Liver (tissue), 9 donors: ENCODE data around the gene HSPB2. TPM values are rescaled to one million over a fixed set of nuclear protein-coding genes. Genes with fewer than 3 reads are reported as not detected.

Experiments
- DNase-seq: peaks from one replicate; pipeline ENCODE4 v3.0.0-alpha.2; 2017; ENCODE audit warnings: low spot score
- H3K27ac ChIP-seq, 2 donors: one replicate each; pipeline ENCODE4 v1.7.0; 2013; ENCODE audit warnings: inconsistent platforms in 2 of 2, low read length in 2 of 2, control low read depth in 1 of 2, low read depth in 1 of 2, mild to moderate bottlenecking in 1 of 2
- H3K27me3 ChIP-seq, 4 donors: one replicate each; pipeline versions ENCODE4 v1.6.1 to v1.7.0; 2013; ENCODE audit warnings: low read length in 3 of 4, inconsistent platforms in 1 of 4, mild to moderate bottlenecking in 1 of 4, moderate library complexity in 1 of 4; ENCODE audit not compliant: control insufficient read depth in 4 of 4, insufficient read depth in 4 of 4
- H3K36me3 ChIP-seq, 4 donors: one replicate each; pipeline versions ENCODE4 v1.6.1 to v1.7.0; 2013; ENCODE audit warnings: low read length in 3 of 4, mild to moderate bottlenecking in 3 of 4, low read depth in 1 of 4, moderate library complexity in 1 of 4; ENCODE audit not compliant: control insufficient read depth in 4 of 4, insufficient read depth in 3 of 4
- H3K4me1 ChIP-seq, 4 donors: one replicate each; pipeline versions ENCODE4 v1.6.1 to v1.7.0; 2013; ENCODE audit warnings: low read length in 3 of 4, mild to moderate bottlenecking in 3 of 4, moderate library complexity in 1 of 4; ENCODE audit not compliant: control insufficient read depth in 4 of 4, insufficient read depth in 4 of 4
- H3K4me3 ChIP-seq, 3 donors: one replicate each; pipeline versions ENCODE4 v1.6.1 to v1.7.0; 2013; ENCODE audit warnings: low read length in 3 of 3, control low read depth in 1 of 3, low read depth in 1 of 3, mild to moderate bottlenecking in 1 of 3
- H3K9ac ChIP-seq, 2 donors: one replicate each; pipeline ENCODE4 v1.7.0; 2013; ENCODE audit warnings: low read length in 2 of 2, mild to moderate bottlenecking in 2 of 2, moderate library complexity in 2 of 2, control low read depth in 1 of 2, low read depth in 1 of 2
- H3K9me3 ChIP-seq, 4 donors: one replicate each; pipeline versions ENCODE4 v1.6.1 to v1.7.0; 2013; ENCODE audit warnings: low read length in 3 of 4; ENCODE audit not compliant: control insufficient read depth in 4 of 4
- ATF3 ChIP-seq: IDR thresholded peaks from 2 replicates; pipeline ENCODE4 v1.6.1; 2016; ENCODE audit warnings: antibody characterized with exemption
- EGR1 ChIP-seq, 2 donors: IDR thresholded peaks; 2 replicates each; pipeline ENCODE4 v1.6.1; 2016 to 2018; ENCODE audit warnings: antibody characterized with exemption in 2 of 2, low read depth in 2 of 2
- FOXA1 ChIP-seq: IDR thresholded peaks from 2 replicates; pipeline ENCODE4 v1.6.1; 2016; ENCODE audit warnings: antibody characterized with exemption
- FOXA2 ChIP-seq: IDR thresholded peaks from 2 replicates; pipeline ENCODE4 v1.6.1; 2016; ENCODE audit warnings: antibody characterized with exemption
- GABPA ChIP-seq, 2 donors: IDR thresholded peaks in 1 of 2; conservative IDR thresholded peaks in 1 of 2; 2 replicates each; pipeline ENCODE4 v1.6.1; 2016; ENCODE audit warnings: antibody characterized with exemption in 2 of 2, mild to moderate bottlenecking in 1 of 2, moderate library complexity in 1 of 2
- HNF4A ChIP-seq, 2 donors: conservative IDR thresholded peaks; 2 replicates each; pipeline ENCODE4 v1.6.1; 2016; ENCODE audit warnings: antibody characterized with exemption in 2 of 2, mild to moderate bottlenecking in 2 of 2
- HNF4G ChIP-seq: IDR thresholded peaks from 2 replicates; pipeline ENCODE4 v1.6.1; 2016; ENCODE audit warnings: antibody characterized with exemption
- JUND ChIP-seq, 2 donors: IDR thresholded peaks; 2 replicates each; pipeline ENCODE4 v1.6.1; 2016; ENCODE audit warnings: antibody characterized with exemption in 2 of 2
- NR2F2 ChIP-seq: IDR thresholded peaks from 2 replicates; pipeline ENCODE4 v1.6.1; 2016; ENCODE audit warnings: antibody characterized with exemption
- RAD21 ChIP-seq, 2 donors: IDR thresholded peaks; 2 replicates each; pipeline ENCODE4 v1.6.1; 2016; ENCODE audit warnings: antibody characterized with exemption in 2 of 2, mild to moderate bottlenecking in 2 of 2
- RXRA ChIP-seq, 2 donors: IDR thresholded peaks; 2 replicates each; pipeline ENCODE4 v1.6.1; 2017 to 2018; ENCODE audit warnings: antibody characterized with exemption in 2 of 2, mild to moderate bottlenecking in 1 of 2
- SP1 ChIP-seq: IDR thresholded peaks from 2 replicates; pipeline ENCODE4 v1.6.1; 2018; ENCODE audit warnings: antibody characterized with exemption, mild to moderate bottlenecking
- TAF1 ChIP-seq: conservative IDR thresholded peaks from 2 replicates; pipeline ENCODE4 v1.6.1; 2016; ENCODE audit warnings: antibody characterized with exemption, mild to moderate bottlenecking
- YY1 ChIP-seq: IDR thresholded peaks from 2 replicates; pipeline ENCODE4 v1.6.1; 2016; ENCODE audit warnings: antibody characterized with exemption, mild to moderate bottlenecking
- ZBTB33 ChIP-seq: IDR thresholded peaks from 2 replicates; pipeline ENCODE4 v1.6.1; 2016; ENCODE audit warnings: antibody characterized with exemption
- WGBS: extraction: QIAGEN DNeasy Blood & Tissue Kit; methylation state at CpG from one replicate; pipeline ENCODE4 v1.1.7; 2013; 5-methylcytosine and 5-hydroxymethylcytosine counted together
- polyA plus RNA-seq, 2 donors: library from polyadenylated mRNA; stranded (reverse) in 1 of 2; unstranded in 1 of 2; fragments of 200-250 nt in 1 of 2; fragments of >200 nt in 1 of 2; fragmentation: Nextera tagmentation in 1 of 2; extraction: Ambion mirVana in 1 of 2; gene quantifications; one replicate each; pipeline versions ENCODE4 v1.2.1 to v1.2.3, GENCODE V29; 2013 to 2015
- total RNA-seq, 2 donors: library from RNA; depleted of rRNA; stranded (reverse); fragments of >200 nt; gene quantifications; one replicate each; pipeline ENCODE4 v1.2.3, GENCODE V29; 2014
- TF ChIP-seq, protein P1 (sequence below): IDR thresholded peaks from 2 replicates; pipeline ENCODE4 v1.6.1; 2016; ENCODE audit warnings: antibody characterized with exemption
- TF ChIP-seq, protein P2 (sequence below): IDR thresholded peaks from 2 replicates; pipeline ENCODE4 v1.6.1; 2016; ENCODE audit warnings: antibody characterized with exemption, mild to moderate bottlenecking
- TF ChIP-seq, protein P3 (sequence below): fragments of 150-350 bp; IDR thresholded peaks from 2 replicates; pipeline ENCODE4 v1.5.1; 2017; ENCODE audit warnings: improper control_type of control experiment, low read depth, low read length; ENCODE audit not compliant: missing input control
- donor health status: healthy.
- donor health status: healthy.
- donor health status: healthy.
- donor health status: healthy.
- donor health status: healthy.

The HSPB2 gene
- total and polyA plus RNA-seq, 4 donors: 0.14 to 0.85 (median 0.61) TPM; not detected in 1

DNA sequence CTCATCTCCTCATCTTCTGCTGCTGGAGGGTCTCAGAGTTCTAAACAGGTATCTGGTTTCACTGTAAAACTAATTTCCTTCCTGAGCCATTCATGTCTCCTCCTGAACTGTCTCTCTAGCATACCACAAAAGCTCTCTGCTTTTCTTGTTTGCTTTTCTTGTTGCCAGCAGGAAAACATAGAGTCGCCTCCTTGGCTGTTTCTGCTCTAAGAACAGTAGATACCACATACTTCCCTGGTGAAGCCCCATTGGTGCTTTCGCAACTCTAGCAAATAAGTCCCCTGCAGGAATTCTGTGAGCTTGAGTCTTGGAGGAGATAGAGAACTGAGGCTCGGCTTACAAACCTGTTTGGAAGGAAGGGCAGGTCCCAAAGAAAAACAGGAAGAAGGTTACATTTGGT is 31.6 kb downstream of the HSPB2 start:
- Histone ChIP-seq H3K27ac (no peak overlapping the region), H3K36me3 (no peaks in the 10 kb centered on the region), H3K9me3 (no peaks in the 10 kb centered on the region), H3K4me3 (no peak overlapping the region), H3K27me3 (no peaks in the 10 kb centered on the region), H3K4me1 (peaks cover 0 to 5% (median 1%) of the 10 kb centered on the region in 4 donors), H3K9ac (no peak overlapping the region)
- TF ChIP-seq TAF1: no peak
- no peak for TF ChIP-seq ZBTB33
- TF ChIP-seq, protein P1, sequence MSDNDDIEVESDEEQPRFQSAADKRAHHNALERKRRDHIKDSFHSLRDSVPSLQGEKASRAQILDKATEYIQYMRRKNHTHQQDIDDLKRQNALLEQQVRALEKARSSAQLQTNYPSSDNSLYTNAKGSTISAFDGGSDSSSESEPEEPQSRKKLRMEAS: no peak
- no peak for TF ChIP-seq FOXA1
- TF ChIP-seq, protein P2, sequence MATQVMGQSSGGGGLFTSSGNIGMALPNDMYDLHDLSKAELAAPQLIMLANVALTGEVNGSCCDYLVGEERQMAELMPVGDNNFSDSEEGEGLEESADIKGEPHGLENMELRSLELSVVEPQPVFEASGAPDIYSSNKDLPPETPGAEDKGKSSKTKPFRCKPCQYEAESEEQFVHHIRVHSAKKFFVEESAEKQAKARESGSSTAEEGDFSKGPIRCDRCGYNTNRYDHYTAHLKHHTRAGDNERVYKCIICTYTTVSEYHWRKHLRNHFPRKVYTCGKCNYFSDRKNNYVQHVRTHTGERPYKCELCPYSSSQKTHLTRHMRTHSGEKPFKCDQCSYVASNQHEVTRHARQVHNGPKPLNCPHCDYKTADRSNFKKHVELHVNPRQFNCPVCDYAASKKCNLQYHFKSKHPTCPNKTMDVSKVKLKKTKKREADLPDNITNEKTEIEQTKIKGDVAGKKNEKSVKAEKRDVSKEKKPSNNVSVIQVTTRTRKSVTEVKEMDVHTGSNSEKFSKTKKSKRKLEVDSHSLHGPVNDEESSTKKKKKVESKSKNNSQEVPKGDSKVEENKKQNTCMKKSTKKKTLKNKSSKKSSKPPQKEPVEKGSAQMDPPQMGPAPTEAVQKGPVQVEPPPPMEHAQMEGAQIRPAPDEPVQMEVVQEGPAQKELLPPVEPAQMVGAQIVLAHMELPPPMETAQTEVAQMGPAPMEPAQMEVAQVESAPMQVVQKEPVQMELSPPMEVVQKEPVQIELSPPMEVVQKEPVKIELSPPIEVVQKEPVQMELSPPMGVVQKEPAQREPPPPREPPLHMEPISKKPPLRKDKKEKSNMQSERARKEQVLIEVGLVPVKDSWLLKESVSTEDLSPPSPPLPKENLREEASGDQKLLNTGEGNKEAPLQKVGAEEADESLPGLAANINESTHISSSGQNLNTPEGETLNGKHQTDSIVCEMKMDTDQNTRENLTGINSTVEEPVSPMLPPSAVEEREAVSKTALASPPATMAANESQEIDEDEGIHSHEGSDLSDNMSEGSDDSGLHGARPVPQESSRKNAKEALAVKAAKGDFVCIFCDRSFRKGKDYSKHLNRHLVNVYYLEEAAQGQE: no peak
- TF ChIP-seq FOXA2: no peak
- TF ChIP-seq ATF3: no peak
- TF ChIP-seq GABPA (IDR thresholded peaks at IDR 0.05 in 1 of 2, conservative IDR thresholded peaks at IDR 0.05 in 1 of 2): no peak
- TF ChIP-seq HNF4A (conservative IDR thresholded peaks at IDR 0.05): no peak
- TF ChIP-seq, protein P3, sequence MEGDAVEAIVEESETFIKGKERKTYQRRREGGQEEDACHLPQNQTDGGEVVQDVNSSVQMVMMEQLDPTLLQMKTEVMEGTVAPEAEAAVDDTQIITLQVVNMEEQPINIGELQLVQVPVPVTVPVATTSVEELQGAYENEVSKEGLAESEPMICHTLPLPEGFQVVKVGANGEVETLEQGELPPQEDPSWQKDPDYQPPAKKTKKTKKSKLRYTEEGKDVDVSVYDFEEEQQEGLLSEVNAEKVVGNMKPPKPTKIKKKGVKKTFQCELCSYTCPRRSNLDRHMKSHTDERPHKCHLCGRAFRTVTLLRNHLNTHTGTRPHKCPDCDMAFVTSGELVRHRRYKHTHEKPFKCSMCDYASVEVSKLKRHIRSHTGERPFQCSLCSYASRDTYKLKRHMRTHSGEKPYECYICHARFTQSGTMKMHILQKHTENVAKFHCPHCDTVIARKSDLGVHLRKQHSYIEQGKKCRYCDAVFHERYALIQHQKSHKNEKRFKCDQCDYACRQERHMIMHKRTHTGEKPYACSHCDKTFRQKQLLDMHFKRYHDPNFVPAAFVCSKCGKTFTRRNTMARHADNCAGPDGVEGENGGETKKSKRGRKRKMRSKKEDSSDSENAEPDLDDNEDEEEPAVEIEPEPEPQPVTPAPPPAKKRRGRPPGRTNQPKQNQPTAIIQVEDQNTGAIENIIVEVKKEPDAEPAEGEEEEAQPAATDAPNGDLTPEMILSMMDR: no peak
- no peak for TF ChIP-seq SP1
- 80% methylated on average over 3 of the region's 3 CpGs for WGBS
- no peak for DNase-seq

DNA sequence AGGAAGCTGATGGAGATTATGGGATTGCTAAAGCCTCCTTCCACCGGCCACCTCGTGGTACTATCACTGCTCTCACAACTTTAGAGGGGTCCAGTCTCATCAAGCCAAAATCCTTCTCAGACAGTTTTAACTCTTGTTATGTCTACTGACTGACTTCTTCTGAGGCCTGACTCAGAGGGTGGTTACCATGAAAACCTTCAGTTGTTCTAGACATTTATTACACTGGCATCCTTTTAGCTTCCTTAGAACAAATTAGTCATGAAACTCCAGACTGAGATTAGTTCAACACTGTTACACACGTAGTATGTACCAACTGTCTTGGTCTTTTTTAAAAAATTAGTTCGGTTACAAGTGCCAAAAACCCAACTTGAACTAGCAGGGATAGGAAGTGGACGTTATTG is 32.1 kb downstream of the HSPB2 start:
- Histone ChIP-seq H3K36me3 (no peaks in the 10 kb centered on the region), H3K4me1 (peaks cover 0 to 5% (median 0%) of the 10 kb centered on the region in 4 donors), H3K27me3 (no peaks in the 10 kb centered on the region), H3K27ac (no peak overlapping the region), H3K4me3 (no peak overlapping the region), H3K9ac (no peak overlapping the region), H3K9me3 (no peaks in the 10 kb centered on the region)
- TF ChIP-seq SP1: no peak
- TF ChIP-seq, protein P1: no peak
- no peak for TF ChIP-seq JUND (IDR thresholded peaks at IDR 0.05)
- TF ChIP-seq, protein P2: no peak
- no peak for TF ChIP-seq TAF1
- no peak for TF ChIP-seq RXRA (IDR thresholded peaks at IDR 0.05)
- no peak for TF ChIP-seq YY1
- TF ChIP-seq ZBTB33: no peak
- TF ChIP-seq HNF4A (conservative IDR thresholded peaks at IDR 0.05): no peak
- TF ChIP-seq HNF4G: no peak
- TF ChIP-seq FOXA2: no peak
- no peak for TF ChIP-seq RAD21 (IDR thresholded peaks at IDR 0.05)
- TF ChIP-seq GABPA (IDR thresholded peaks at IDR 0.05 in 1 of 2, conservative IDR thresholded peaks at IDR 0.05 in 1 of 2): no peak
- no peak for TF ChIP-seq EGR1 (IDR thresholded peaks at IDR 0.05; ENCODE audit: low read depth in 2 of 2)
- no peak for TF ChIP-seq NR2F2
- 76% methylated on average over 5 of the region's 5 CpGs for WGBS
- no peak for DNase-seq
